ENCODE results near the gene KIAA1958.
"Not testable (repeated sequence)": the region's sequence is repeated elsewhere in the genome, so short reads cannot be mapped to it uniquely, and the experiment has no call there.

KIAA1958 gene

DNA sequence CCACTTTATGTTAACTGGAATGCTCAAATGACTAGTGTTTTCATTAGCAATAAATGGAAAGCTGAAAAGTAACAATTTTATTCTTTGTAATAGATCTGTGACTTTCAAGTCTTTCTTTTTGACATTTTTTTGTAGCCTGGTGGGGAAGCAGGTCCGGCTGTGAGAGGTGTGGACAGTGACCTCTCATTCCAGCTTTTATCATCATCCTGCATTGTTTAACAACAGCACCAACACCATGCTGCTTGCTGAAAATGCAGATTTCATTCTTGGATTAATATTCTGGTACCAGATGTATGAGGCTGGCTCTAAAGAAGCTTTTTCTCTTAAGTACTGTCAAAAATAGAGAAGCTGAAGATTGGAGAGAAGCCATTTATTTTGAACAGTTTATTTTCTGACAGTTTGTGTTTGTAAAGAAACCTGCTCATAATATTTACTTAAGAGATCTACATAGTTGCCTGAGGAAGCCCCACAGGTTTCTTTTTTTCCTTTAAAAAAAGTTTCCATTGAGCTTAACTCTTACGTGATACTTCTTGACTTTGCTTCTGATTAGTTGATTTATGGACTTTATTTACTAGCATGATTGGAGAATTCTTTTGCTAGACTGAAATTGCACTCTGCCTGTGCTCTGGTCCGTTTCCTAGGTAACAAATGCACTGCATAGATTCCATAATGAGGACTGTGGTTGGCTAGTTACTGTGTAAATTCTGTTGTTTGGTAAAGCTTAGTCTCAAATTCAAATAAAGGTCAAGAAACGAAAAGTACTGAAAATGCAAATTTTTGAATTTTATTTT, 3.4 kb downstream of the KIAA1958 start:
- no peak for DNase-seq

- no peak for DNase-seq
Observed at GRCh38 chr9:112493393-112494137, 6.9 kb downstream of the KIAA1958 start.

DNA sequence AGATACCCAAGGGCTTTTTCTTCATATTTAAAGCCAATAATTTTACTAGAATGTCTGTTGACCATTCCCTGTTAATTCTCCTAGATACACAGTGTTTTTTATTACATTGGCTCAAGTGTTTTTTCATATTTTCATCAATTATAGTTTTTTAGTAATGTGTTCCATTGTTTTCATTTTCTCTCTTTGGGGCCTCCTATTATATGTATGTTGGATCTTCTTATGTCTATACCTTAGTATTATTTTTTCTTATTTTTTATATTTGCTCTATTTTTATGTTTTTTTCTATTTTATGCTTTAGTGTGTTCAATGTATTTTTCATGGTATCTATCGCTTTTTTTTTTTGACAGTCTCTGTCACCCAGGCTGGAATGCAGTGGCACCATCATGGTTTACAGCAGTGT, 7.5 kb downstream of the KIAA1958 start:
- DNase-seq: no peak

DNA sequence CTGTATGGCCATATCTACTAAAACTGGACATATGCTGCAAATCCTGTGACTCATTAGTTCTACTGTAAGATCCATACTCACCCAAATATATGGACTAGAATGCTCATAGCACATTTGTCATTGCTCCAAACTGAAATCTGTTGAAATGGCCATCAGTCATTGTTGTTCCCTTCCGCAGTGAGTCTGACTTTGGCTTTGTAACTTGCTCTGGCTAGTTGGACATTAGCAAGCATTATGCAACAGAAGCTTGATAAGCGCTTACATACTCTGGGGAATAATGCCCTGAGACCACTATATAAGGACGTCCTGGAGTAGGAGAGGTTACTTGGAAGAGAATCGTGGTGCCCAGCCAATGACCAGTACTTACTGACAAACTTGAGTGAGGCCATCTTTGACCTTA, 9.0 kb downstream of the KIAA1958 start:
- no peak for DNase-seq

GRCh38 chr9:112496074-112496722, 9.6 kb downstream of the KIAA1958 start:
- no peak for DNase-seq

DNA sequence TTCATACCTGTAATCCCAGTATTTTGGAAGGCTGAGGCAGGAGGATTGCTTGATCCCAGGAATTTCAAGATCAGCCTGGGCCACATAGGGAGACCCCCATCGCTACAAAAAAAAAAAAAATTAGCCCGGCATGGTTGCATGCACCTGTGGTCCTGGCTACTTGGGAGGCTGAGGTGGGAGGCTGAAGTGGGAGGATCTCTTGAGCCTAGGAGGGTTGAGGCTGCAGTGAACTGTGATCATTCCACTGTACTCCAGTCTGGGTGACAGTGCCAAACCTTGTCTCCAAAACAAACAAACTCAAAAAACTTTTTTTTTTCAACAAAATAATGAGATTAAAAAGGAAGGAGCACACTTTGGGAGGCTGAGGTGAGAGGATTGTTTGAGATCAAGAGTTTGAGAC, 14.2 kb downstream of the KIAA1958 start:
- DNase-seq: no peak

GRCh38 chr9:112501287-112501686, 14.7 kb downstream of the KIAA1958 start:
- DNase-seq: no peak

DNA sequence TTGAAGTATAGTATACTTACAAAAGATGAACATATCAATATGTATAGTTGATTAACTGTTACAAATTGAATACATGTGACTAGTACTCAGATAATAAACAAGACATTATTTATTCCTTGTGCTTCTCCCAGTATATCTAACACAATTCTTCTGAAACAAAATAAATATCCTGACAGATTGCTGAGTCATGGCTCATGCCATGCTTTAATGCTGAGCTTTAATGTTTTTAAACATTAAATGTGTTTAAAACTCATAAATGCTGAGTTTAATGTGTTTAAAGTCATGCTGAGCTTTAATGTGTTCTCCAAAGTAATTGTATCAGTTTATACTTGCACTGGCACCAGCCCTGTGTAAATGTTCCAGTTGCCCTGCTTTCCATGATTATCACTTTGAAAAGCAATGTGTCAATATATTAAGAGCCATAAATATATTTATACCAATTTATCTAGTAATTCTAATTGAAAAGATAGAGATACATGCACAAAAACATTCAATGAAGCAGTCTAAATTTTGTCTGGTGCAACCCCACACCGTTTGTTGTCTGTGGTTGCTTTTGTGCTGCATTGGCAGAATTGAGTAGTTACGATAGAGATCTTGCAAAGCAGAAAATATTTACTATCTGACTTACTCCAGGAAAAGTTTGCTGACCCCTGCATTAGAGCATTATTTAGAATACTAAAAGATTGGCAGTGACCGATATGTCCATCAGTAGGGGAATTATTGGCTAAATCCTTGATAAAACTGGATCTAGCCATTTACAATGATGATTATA, 15.7 kb downstream of the KIAA1958 start:
- DNase-seq: no peak

DNA sequence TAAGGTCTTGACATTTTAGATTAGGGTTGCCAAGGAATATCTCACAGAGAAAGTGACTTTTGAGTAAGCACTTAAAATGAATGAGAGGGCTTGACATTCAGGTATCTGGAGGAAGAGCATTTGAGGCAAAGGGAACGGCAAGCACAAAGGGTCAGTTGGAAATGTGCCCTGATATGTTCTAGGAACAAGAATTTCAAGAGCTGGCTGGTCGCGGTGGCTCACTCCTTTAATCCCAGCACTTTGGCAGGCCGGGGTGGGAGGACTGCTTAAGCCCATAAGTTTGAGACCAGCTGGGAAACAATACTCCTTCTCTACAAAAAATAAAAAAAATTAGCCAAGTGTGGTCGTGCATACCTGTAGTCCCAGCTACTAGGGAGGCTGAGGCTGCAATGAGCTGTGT, 16.5 kb downstream of the KIAA1958 start:
- no peak for DNase-seq

- DNase-seq: no peak
Observed at GRCh38 chr9:112505086-112505485, 18.5 kb downstream of the KIAA1958 start.

GRCh38 chr9:112505607-112506006, 19.0 kb downstream of the KIAA1958 start:
- DNase-seq: no peak

- DNase-seq: no peak
Observed at GRCh38 chr9:112506571-112506970, 19.9 kb downstream of the KIAA1958 start.

DNA sequence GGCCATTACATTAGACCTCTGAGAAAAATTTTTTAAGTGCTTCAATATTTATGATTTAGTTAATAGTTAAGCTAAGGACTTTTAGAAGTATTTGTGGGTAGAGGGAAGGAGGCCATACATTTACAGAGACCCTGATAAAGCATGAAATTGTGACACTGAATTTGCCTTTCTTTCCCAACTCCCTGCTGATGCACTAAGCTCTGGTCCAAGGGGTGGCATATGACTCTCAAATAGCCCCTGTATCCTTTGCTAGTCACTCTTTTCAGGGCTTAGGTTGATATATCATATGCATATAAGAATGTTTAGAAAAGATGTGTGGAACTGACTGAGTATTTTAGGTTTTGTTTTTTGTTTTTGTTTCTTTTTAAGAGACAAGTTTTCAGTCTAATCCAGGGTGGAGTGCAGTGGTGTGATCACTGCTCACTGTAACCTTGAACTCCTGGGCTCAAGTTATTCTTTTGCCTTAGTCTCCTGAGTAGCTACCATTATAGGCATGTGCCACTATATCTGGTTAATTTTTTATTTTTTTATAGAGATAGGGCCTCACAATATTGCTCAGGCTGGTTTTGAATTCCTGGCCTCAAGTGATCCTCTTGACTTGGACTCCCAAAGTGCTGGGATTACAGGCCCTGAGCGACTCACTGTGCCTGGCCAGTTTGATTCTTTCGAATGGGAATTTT, 20.5 kb downstream of the KIAA1958 start:
- no peak for DNase-seq

DNA sequence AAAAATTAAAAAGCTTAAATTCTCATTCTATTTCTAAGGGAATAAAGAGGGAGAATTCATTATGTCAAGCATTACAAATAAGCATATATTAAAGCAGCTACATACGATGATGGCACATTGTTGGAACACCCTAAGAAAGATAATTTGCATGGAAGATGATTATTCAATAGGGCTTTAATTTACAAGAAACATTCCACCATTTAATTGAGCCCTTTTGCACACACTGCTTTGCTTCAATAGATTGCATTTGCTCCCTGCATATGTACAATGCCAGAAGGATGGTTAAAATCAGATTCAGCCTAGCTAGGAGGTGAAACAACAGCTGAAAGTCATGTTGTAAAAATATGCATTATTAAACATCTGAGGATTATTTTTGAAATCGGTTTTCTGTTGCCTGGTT, 21.8 kb downstream of the KIAA1958 start:
- DNase-seq: no peak

GRCh38 chr9:112512377-112512776, 25.8 kb downstream of the KIAA1958 start:
- DNase-seq: not testable (repeated sequence)

- DNase-seq: no peak
Observed at GRCh38 chr9:112516769-112517168, 30.1 kb downstream of the KIAA1958 start.

GRCh38 chr9:112520069-112520468, 33.4 kb downstream of the KIAA1958 start:
- no peak for DNase-seq

GRCh38 chr9:112520656-112521055, 34.0 kb downstream of the KIAA1958 start:
- no peak for DNase-seq

- no peak for DNase-seq
Observed at GRCh38 chr9:112526973-112527372, 40.3 kb downstream of the KIAA1958 start.

DNA sequence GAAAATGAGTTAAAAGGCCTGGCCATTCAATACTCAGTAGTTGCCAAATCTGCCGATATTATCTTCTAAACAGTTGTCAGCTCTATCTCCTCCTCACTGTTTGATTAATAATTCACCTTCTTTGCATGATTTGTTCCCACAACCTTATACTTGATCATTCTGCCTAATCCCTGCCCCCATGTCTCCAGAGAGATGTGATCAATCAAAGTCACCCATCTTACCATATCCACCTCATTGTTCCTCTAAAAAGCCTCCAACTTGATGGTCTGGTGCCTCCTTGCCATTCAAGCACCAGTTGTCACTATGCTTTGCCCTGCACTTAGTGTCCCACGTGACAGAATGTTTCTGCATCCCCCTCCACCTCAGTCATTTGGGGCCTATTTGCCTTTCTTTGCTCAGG, 41.3 kb downstream of the KIAA1958 start:
- DNase-seq: no peak

DNA sequence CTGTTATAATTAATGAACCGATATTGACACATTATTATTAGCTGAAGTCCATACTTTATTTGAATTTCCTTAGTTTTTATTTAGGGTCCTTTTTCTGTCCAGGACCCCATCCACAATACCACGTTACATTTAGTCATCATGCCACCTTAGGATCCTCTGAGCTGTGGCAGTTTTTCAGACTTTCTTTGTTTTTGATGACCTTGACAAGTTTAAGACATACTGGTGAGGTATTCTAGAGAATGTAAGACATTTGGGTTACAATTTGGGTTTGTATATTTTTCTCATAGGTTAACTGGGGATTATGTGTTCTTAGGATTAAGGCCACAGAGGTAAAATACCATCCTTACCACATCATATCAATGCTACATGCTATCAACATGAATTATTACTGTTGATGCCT, 42.7 kb downstream of the KIAA1958 start:
- DNase-seq: no peak

GRCh38 chr9:112530751-112531205, 44.2 kb downstream of the KIAA1958 start:
- no peak for DNase-seq
